Neural cell (in vitro differentiated cells): ENCODE measurements around the gene KDM4C. TPM values are rescaled to one million over a fixed set of nuclear protein-coding genes. Genes with fewer than 3 reads are reported as not detected.

Source experiments
- H2AFZ ChIP-seq: fragments of 200-600, 300-800 bp; sonication (generic), shearing (Covaris generic); 2 replicates; pipeline ENCODE4 v1.6.0; 2014; ENCODE audit warnings: low read depth, mild to moderate bottlenecking, antibody characterized with exemption, low read length, moderate library complexity
- H3F3A ChIP-seq: fragments of 200-600 bp; shearing (Covaris generic); 2 replicates; pipeline ENCODE4 v1.6.1; 2016; ENCODE audit warnings: mild to moderate bottlenecking, moderate library complexity, mixed read lengths, antibody characterized with exemption, low read length; ENCODE audit not compliant: insufficient read depth, poor library complexity, severe bottlenecking
- H3K27ac ChIP-seq: fragments of 200-600, 300-800 bp; sonication (generic), shearing (Covaris generic); 2 replicates; pipeline ENCODE4 v1.5.1; 2014; ENCODE audit warnings: mild to moderate bottlenecking, low read length, moderate library complexity
- H3K27me3 ChIP-seq: fragments of 300-800, 200-600 bp; sonication (generic), shearing (Covaris generic); 2 replicates; pipeline ENCODE4 v1.6.0; 2014; ENCODE audit warnings: mild to moderate bottlenecking, low read depth, low read length, moderate library complexity; ENCODE audit not compliant: insufficient read depth
- H3K36me3 ChIP-seq: fragments of 300-800, 200-600 bp; sonication (generic), shearing (Covaris generic); 2 replicates; pipeline ENCODE4 v1.5.1; 2014; ENCODE audit warnings: mild to moderate bottlenecking, antibody characterized with exemption, low read length, moderate library complexity; ENCODE audit not compliant: insufficient read depth
- H3K4me2 ChIP-seq: fragments of 300-800, 200-600 bp; sonication (generic), shearing (Covaris generic); 2 replicates; pipeline ENCODE4 v1.6.0; 2014; ENCODE audit warnings: mild to moderate bottlenecking, low read length
- H3K4me3 ChIP-seq: fragments of 300-800, 200-600 bp; sonication (generic), shearing (Covaris generic); 2 replicates; pipeline ENCODE4 v1.5.1; 2014; ENCODE audit warnings: mild to moderate bottlenecking, low read length, moderate library complexity
- H3K79me2 ChIP-seq: fragments of 200-600 bp; shearing (Covaris generic); replicated peaks from 2 replicates; pipeline ENCODE4 v1.6.0; 2014; ENCODE audit warnings: mild to moderate bottlenecking, low read length, moderate library complexity; ENCODE audit not compliant: insufficient read depth
- H3K9ac ChIP-seq: fragments of 300-800, 200-600 bp; sonication (generic), shearing (Covaris generic); 2 replicates; pipeline ENCODE4 v1.6.1; 2016; ENCODE audit warnings: mild to moderate bottlenecking, low read length, mixed read lengths
- H3K9me2 ChIP-seq: fragments of 200-600 bp; shearing (Covaris generic); 2 replicates; pipeline ENCODE4 v1.6.1; 2016; ENCODE audit warnings: mild to moderate bottlenecking, low read length, mixed read lengths; ENCODE audit not compliant: insufficient read depth
- H3K9me3 ChIP-seq: fragments of 200-600, 300-800 bp; sonication (generic), shearing (Covaris generic); 2 replicates; pipeline ENCODE4 v1.6.1; 2016; ENCODE audit warnings: mild to moderate bottlenecking, mixed run types, low read length, moderate library complexity, mixed read lengths
- H4K20me1 ChIP-seq: fragments of 200-600 bp; shearing (Covaris generic); 2 replicates; pipeline ENCODE4 v1.6.1; 2016; ENCODE audit warnings: mild to moderate bottlenecking, mixed run types; ENCODE audit not compliant: insufficient read depth
- CTCF ChIP-seq: fragments of 450-650 bp; IDR thresholded peaks from 2 replicates; pipeline ENCODE4 v1.5.1; 2014; ENCODE audit warnings: antibody characterized with exemption, mild to moderate bottlenecking, moderate library complexity; ENCODE audit not compliant: poor library complexity, severe bottlenecking
- EP300 ChIP-seq: fragments of 450-650 bp; conservative IDR thresholded peaks from 2 replicates; pipeline ENCODE4 v1.6.1; 2014; ENCODE audit warnings: antibody characterized with exemption, mild to moderate bottlenecking, moderate library complexity; ENCODE audit not compliant: poor library complexity, severe bottlenecking
- EZH2 ChIP-seq: fragments of 200-600, 300-800 bp; shearing (Covaris generic), sonication (generic); IDR thresholded peaks from 2 replicates; pipeline ENCODE4 v1.6.1; 2014; ENCODE audit warnings: antibody characterized with exemption, low read length, borderline replicate concordance, mild to moderate bottlenecking; ENCODE audit not compliant: insufficient read depth, poor library complexity, severe bottlenecking
- MXI1 ChIP-seq: fragments of 450-650 bp; conservative IDR thresholded peaks from 2 replicates; pipeline ENCODE4 v1.6.1; 2014; ENCODE audit warnings: antibody characterized with exemption, mild to moderate bottlenecking; ENCODE audit not compliant: poor library complexity, severe bottlenecking
- POLR2AphosphoS5 ChIP-seq: IDR thresholded peaks from 2 replicates; pipeline ENCODE4 v1.6.1; 2012
- RAD21 ChIP-seq: fragments of 450-650 bp; conservative IDR thresholded peaks from 2 replicates; pipeline ENCODE4 v1.6.1; 2014; ENCODE audit warnings: antibody characterized with exemption, mild to moderate bottlenecking, moderate library complexity
- REST ChIP-seq: IDR thresholded peaks from 2 replicates; pipeline ENCODE4 v1.6.1; 2012; ENCODE audit warnings: borderline replicate concordance
- SMC3 ChIP-seq: fragments of 450-650 bp; conservative IDR thresholded peaks from 2 replicates; pipeline ENCODE4 v1.6.1; 2014; ENCODE audit warnings: antibody characterized with exemption, mild to moderate bottlenecking, moderate library complexity; ENCODE audit not compliant: poor library complexity
- TAF1 ChIP-seq: IDR thresholded peaks from 2 replicates; pipeline ENCODE4 v1.6.1; 2012; ENCODE audit warnings: low read depth
- polyA plus RNA-seq: library from polyadenylated mRNA; depleted of rRNA; stranded (reverse); fragments of >200 nt; gene quantifications from 2 replicates; pipeline ENCODE4 v1.2.3, GENCODE V29; 2014

KDM4C gene
- polyA plus RNA-seq, 1 donor from 2014 or later = 21.1 TPM

GRCh38 chr9:6943293-6943692 lies 185.5 kb downstream of the KDM4C start:
- Histone ChIP-seq H3K27ac (no peak overlapping the region), H3K4me2 (no peak overlapping the region), H3K9ac (no peak overlapping the region), H2AFZ (no peak overlapping the region), H3K4me3 (no peak overlapping the region), H3K36me3 (no peaks in the 10 kb centered on the region), H3K9me3 (no peaks in the 10 kb centered on the region), H3K9me2 (no peaks in the 10 kb centered on the region), H3F3A (no peaks in the 10 kb centered on the region), H4K20me1 (no peaks in the 10 kb centered on the region), H3K79me2 (no peaks in the 10 kb centered on the region), H3K27me3 (no peaks in the 10 kb centered on the region)
- TF ChIP-seq POLR2AphosphoS5 (no peak), REST (no peak), MXI1 (no peak), CTCF (no peak), EZH2 (no peak)

GRCh38 chr9:6944093-6944551 lies 186.3 kb downstream of the KDM4C start:
- Histone ChIP-seq H3K27ac (no peak overlapping the region), H3K9ac (no peak overlapping the region), H2AFZ (no peak overlapping the region), H3K4me3 (no peak overlapping the region), H3K9me3 (no peaks in the 10 kb centered on the region), H3K9me2 (no peaks in the 10 kb centered on the region), H3K4me2 (no peak overlapping the region), H3F3A (no peaks in the 10 kb centered on the region), H3K36me3 (no peaks in the 10 kb centered on the region), H3K27me3 (no peaks in the 10 kb centered on the region), H3K79me2 (no peaks in the 10 kb centered on the region), H4K20me1 (no peaks in the 10 kb centered on the region)
- TF ChIP-seq CTCF (peak; percentile 57), POLR2AphosphoS5 (no peak), MXI1 (no peak), REST (no peak), RAD21 (peak; percentile 64), TAF1 (no peak), EP300 (no peak), SMC3 (peak; percentile 58), EZH2 (no peak)
